DMS 273 treated with DMSO at 0.1 percent for 48 hours (cell line): Measurements from ENCODE around the gene EVL.
"Not testable (repeated sequence)": the region's sequence is repeated elsewhere in the genome, so short reads cannot be mapped to it uniquely, and the experiment has no call there.

Source experiments
- DNase-seq: peaks from one replicate; lab custom pipeline; 2025; lab: John Stamatoyannopoulos, UW

EVL gene

GRCh38 chr14:100172811-100173210 lies 107.6 kb downstream of the EVL start:
- DNase-seq = no peak

GRCh38 chr14:100173353-100173752 lies 108.1 kb downstream of the EVL start:
- DNase-seq = no peak

- DNase-seq = no peak
Observed at GRCh38 chr14:100176811-100177327, 111.6 kb downstream of the EVL start.

- no peak for DNase-seq
Observed at GRCh38 chr14:100178691-100179090, 113.5 kb downstream of the EVL start.

- not testable (repeated sequence) for DNase-seq
Observed at GRCh38 chr14:100180671-100181070, 115.4 kb downstream of the EVL start.

GRCh38 chr14:100181876-100182551 lies 116.8 kb downstream of the EVL start:
- DNase-seq = not testable (repeated sequence)

- no peak for DNase-seq
Observed at GRCh38 chr14:100187247-100187833, 122.1 kb downstream of the EVL start.

GRCh38 chr14:100188392-100189030 lies 123.3 kb downstream of the EVL start:
- no peak for DNase-seq

GRCh38 chr14:100190126-100190525 lies 124.9 kb downstream of the EVL start:
- DNase-seq = no peak

GRCh38 chr14:100191584-100192249 lies 126.5 kb downstream of the EVL start:
- no peak for DNase-seq

GRCh38 chr14:100192250-100192671 lies 127.0 kb downstream of the EVL start:
- DNase-seq = no peak

- peak; percentile 96 for DNase-seq
Observed at GRCh38 chr14:100192672-100193416, 127.6 kb downstream of the EVL start.
